K562 (cell line): ENCODE results near the gene IL24. TPM values are rescaled to one million over a fixed set of nuclear protein-coding genes. Genes with fewer than 3 reads are reported as not detected.

Experiments
- CHD1 ChIP-seq: fragments of 200-600 bp; sonication (generic); IDR thresholded peaks from one replicate; pipeline ENCODE4 v1.6.1; 2012; ENCODE audit warnings: mild to moderate bottlenecking, moderate library complexity, low read length, inconsistent platforms
- DEAF1 ChIP-seq: fragments of 450-650 bp; formaldehyde crosslinking; IDR thresholded peaks from 2 replicates; pipeline ENCODE4 v1.4.0; 2020; ENCODE audit warnings: mild to moderate bottlenecking, moderate library complexity
- FOXJ2 ChIP-seq: fragments of 200-800 bp; sonication (Bioruptor generic); IDR thresholded peaks from 2 replicates; pipeline ENCODE4 v1.6.1; 2016; ENCODE audit warnings: missing genetic modification characterization, missing compliant biosample characterization
- IRF1 ChIP-seq: sonication (generic); formaldehyde crosslinking; IDR thresholded peaks from 2 replicates; pipeline ENCODE4 v1.8.0; 2022; ENCODE audit warnings: missing genetic modification reagents, mild to moderate bottlenecking, borderline replicate concordance
- MEIS2 ChIP-seq: fragments of 450-650 bp; IDR thresholded peaks from 2 replicates; pipeline ENCODE4 v1.6.1; 2014; ENCODE audit warnings: mild to moderate bottlenecking; ENCODE audit not compliant: partially characterized antibody
- MYNN ChIP-seq, 2 experiments: sonication (generic); formaldehyde crosslinking in 1 of 2; IDR thresholded peaks; 2 replicates each; pipeline versions ENCODE4 v1.5.0 to v1.6.1; 2016 to 2020; ENCODE audit warnings: antibody characterized with exemption in 1 of 2, missing genetic modification reagents in 1 of 2
- NR2C1 ChIP-seq, 2 experiments: fragments of 450-650 bp; IDR thresholded peaks; 2 replicates each; pipeline ENCODE4 v1.6.1; 2017; ENCODE audit warnings: mild to moderate bottlenecking in 2 of 2, antibody characterized with exemption in 1 of 2, inconsistent platforms in 1 of 2, missing compliant biosample characterization in 1 of 2, missing genetic modification characterization in 1 of 2
- RUNX1 ChIP-seq: sonication (generic); IDR thresholded peaks from 2 replicates; pipeline ENCODE4 v1.6.1; 2016; ENCODE audit warnings: antibody characterized with exemption, low read depth
- SFPQ ChIP-seq: fragments of 200-400 bp; formaldehyde crosslinking; IDR thresholded peaks from 2 replicates; pipeline ENCODE4 v1.6.1; 2017; ENCODE audit warnings: mild to moderate bottlenecking, low read depth, low read length, moderate library complexity
- SMARCE1 ChIP-seq: fragments of 450-650 bp; IDR thresholded peaks from 2 replicates; pipeline ENCODE4 v1.7.1; 2016; ENCODE audit warnings: mild to moderate bottlenecking
- SMC3 ChIP-seq: conservative IDR thresholded peaks from 2 replicates; pipeline ENCODE4 v1.6.1; 2011; ENCODE audit warnings: low read depth, low read length, improper control_type of control experiment; ENCODE audit not compliant: insufficient read depth
- TAF15 ChIP-seq: fragments of 200-400 bp; formaldehyde crosslinking; IDR thresholded peaks from 2 replicates; pipeline ENCODE4 v1.6.1; 2017; ENCODE audit warnings: mild to moderate bottlenecking, low read depth, low read length, moderate library complexity
- TRIM25 ChIP-seq: fragments of 450-650 bp; IDR thresholded peaks from 2 replicates; pipeline ENCODE4 v1.7.0; 2016; ENCODE audit warnings: borderline replicate concordance
- ZFX ChIP-seq: sonication (generic); formaldehyde crosslinking; IDR thresholded peaks from 2 replicates; pipeline ENCODE4 v1.8.0; 2022; ENCODE audit warnings: mild to moderate bottlenecking, missing genetic modification reagents, moderate library complexity
- ZMIZ1 ChIP-seq, 2 experiments: fragments of 150-350 bp in 1 of 2; IDR thresholded peaks; 2 replicates each; pipeline ENCODE4 v1.6.1; 2012 to 2016; ENCODE audit warnings: low read depth in 2 of 2, low read length in 2 of 2, mild to moderate bottlenecking in 1 of 2, moderate library complexity in 1 of 2
- polyA plus RNA-seq, 8 experiments: library from polyadenylated mRNA; depleted of rRNA in 4 of 8; stranded (reverse) in 5 of 8; unstranded in 3 of 8; fragments of >200 nt; fragmentation: Nextera tagmentation in 2 of 8; fragmentation: Illumina TruSeq in 1 of 8; extraction: Ambion mirVana in 2 of 8; extraction: Trizol in 1 of 8; gene quantifications; 2 replicates each; pipeline versions ENCODE4 v1.2.1 to v1.2.3, GENCODE V29; 2011 to 2014; ENCODE audit warnings: inconsistent platforms in 1 of 8, missing spikeins in 1 of 8
- total RNA-seq, 7 experiments: library from RNA; depleted of rRNA in 6 of 7; stranded (reverse); fragments of >200 nt in 6 of 7; fragmentation: Illumina TruSeq in 2 of 7; extraction: Trizol in 2 of 7; gene quantifications; 2 replicates each; pipeline versions ENCODE4 v1.2.1 to v1.2.3, GENCODE V29; 2011 to 2021; ENCODE audit warnings: low replicate concordance in 1 of 7

IL24 gene
- total and polyA plus RNA-seq, 9 of the 15 experiments (the other 6 are each of a cell fraction or from before 2014, with no cell fraction given): 0.04 to 0.19 TPM; not detected in 7

- TF ChIP-seq FOXJ2 (tag) (no peak), CHD1 (no peak), DEAF1 (CRISPR knock-in tag) (no peak), ZFX (CRISPR knock-in tag) (peak; percentile 66; the same call in 1 of the 2 replicates), SFPQ (no peak), NR2C1 (IDR thresholded peaks at IDR 0.05) (no peak), NR2C1 (tag; IDR thresholded peaks at IDR 0.05) (peak; percentile 59; the same call in 1 of the 2 replicates), ZMIZ1 (IDR thresholded peaks at IDR 0.05; ENCODE audit: low read depth in 2 of 2, low read length in 2 of 2) (no peak), SMC3 (peak; percentile 42; the same call in 1 of the 2 replicates), TAF15 (no peak), MYNN (IDR thresholded peaks at IDR 0.05) (no peak), MYNN (CRISPR knock-in tag; IDR thresholded peaks at IDR 0.05) (no peak), TRIM25 (no peak), SMARCE1 (no peak), MEIS2 (no peak), IRF1 (CRISPR knock-in tag) (no peak), RUNX1 (no peak)
These were observed 28.0 kb downstream of the IL24 start (continued) for GRCh38 chr1:206925106-206925736.
